ENCODE measurements around the gene LYPD3. TPM values are rescaled to one million over a fixed set of nuclear protein-coding genes. Genes with fewer than 3 reads are reported as not detected.

LYPD3 gene
- total RNA-seq, 1 experiment from 2014 or later, result 1.8 TPM

- Histone ChIP-seq H3K27me3 (ENCODE audit: insufficient read depth, low read length) (no peaks in the 10 kb centered on the region), H2BK12ac (ENCODE audit: insufficient read length, low read depth, low read length) (no peak overlapping the region), H3K4me2 (ENCODE audit: insufficient read depth, insufficient read length, low read length) (no peak overlapping the region), H3K56ac (ENCODE audit: insufficient read length, low read depth, low read length) (no peak overlapping the region), H2BK5ac (ENCODE audit: insufficient read length, low read length) (no peak overlapping the region), H3K18ac (ENCODE audit: insufficient read length, low read depth, low read length) (no peak overlapping the region), H3K79me2 (ENCODE audit: insufficient read depth, low read length) (no peaks in the 10 kb centered on the region), H2AK5ac (ENCODE audit: insufficient read length, low read length) (no peak overlapping the region), H3K27ac (ENCODE audit: insufficient read length, low read depth, low read length) (no peak overlapping the region), H2BK20ac (ENCODE audit: low read depth, low read length, poor library complexity, severe bottlenecking) (no peak overlapping the region), H3K23ac (ENCODE audit: insufficient read length, low read depth, low read length) (no peak overlapping the region), H3K9me3 (ENCODE audit: control insufficient read depth, low read depth, low read length) (no peaks in the 10 kb centered on the region), H4K20me1 (ENCODE audit: control insufficient read depth, insufficient read depth, insufficient read length) (no peaks in the 10 kb centered on the region), H2BK120ac (ENCODE audit: low read depth, low read length, poor library complexity, severe bottlenecking) (no peak overlapping the region), H3K4ac (ENCODE audit: low read depth, low read length) (no peak overlapping the region), H3K9ac (ENCODE audit: extremely low read depth, insufficient read length, low read length) (no peak overlapping the region), H2AFZ (ENCODE audit: low read length) (no peak overlapping the region), H3T11ph (ENCODE audit: low read length) (no peak overlapping the region), H4K5ac (ENCODE audit: insufficient read length, low read depth, low read length) (no peak overlapping the region), H3K4me1 (ENCODE audit: insufficient read depth, low read length) (no peaks in the 10 kb centered on the region), H3K14ac (ENCODE audit: insufficient read depth, low read length) (no peak overlapping the region), H3K79me1 (ENCODE audit: insufficient read depth, low read depth, low read length, poor library complexity, severe bottlenecking) (no peaks in the 10 kb centered on the region), H4K91ac (ENCODE audit: insufficient read length, low read depth, low read length) (no peak overlapping the region), H2BK15ac (ENCODE audit: low read depth, low read length) (no peak overlapping the region), H3K23me2 (ENCODE audit: insufficient read length, low read depth, low read length, poor library complexity, severe bottlenecking) (no peaks in the 10 kb centered on the region), H4K8ac (replicated peaks; ENCODE audit: insufficient read length, low read depth, low read length) (no peak overlapping the region)
- WGBS (ENCODE audit: extremely low coverage, insufficient read length, low lambda C conversion rate), result no CpG with 5 or more reads among the region's 14 CpGs
- Mint-ChIP-seq H3K9me3 (peaks cover 0 to 20% of the 10 kb centered on the region in 2 experiments; a peak in 4 of 5 replicates), H3K27me3 (ENCODE audit: low read depth) (peaks cover 14% of the 10 kb centered on the region), H3K4me1 (peaks cover 5 to 6% of the 10 kb centered on the region in 2 experiments), H3K36me3 (ENCODE audit: insufficient read depth in 1 of 3, low read depth in 3 of 3) (no peaks in the 10 kb centered on the region), H3K27ac (no peak overlapping the region), H3K4me3 (no peak overlapping the region)
- no peak for TF ChIP-seq CTCF (conservative IDR thresholded peaks at IDR 0.05)
- no peak for DNase-seq
Measured at GRCh38 chr19:43439032-43439708, 26.2 kb downstream of the LYPD3 start.

Data from H9 (cell line).